CD4-positive, CD25-positive, alpha-beta regulatory T cell (primary cell): ENCODE measurements around the gene PHLDA3. TPM values are rescaled to one million over a fixed set of nuclear protein-coding genes. Genes with fewer than 3 reads are reported as not detected.

ENCODE experiments used
- ATAC-seq, 2 donors: fragments of 150-1000 bp; cut with Tn5 transposase; one replicate each; pipeline ENCODE4 v1.10.0; 2021; ENCODE audit warnings: low read depth in 2 of 2, moderate number of reproducible peaks in 2 of 2, moderate library complexity in 1 of 2
- DNase-seq, 3 donors: peaks; one replicate each; pipeline versions ENCODE4 v3.0.0 to v3.0.0-alpha.2; 2012 to 2022; ENCODE audit warnings: mixed read lengths in 1 of 3
- H3K27ac ChIP-seq: one replicate; pipeline ENCODE4 v1.7.0; 2013; ENCODE audit warnings: mild to moderate bottlenecking, low read length; ENCODE audit not compliant: insufficient read depth, poor library complexity, severe bottlenecking
- H3K27me3 ChIP-seq: one replicate; pipeline ENCODE4 v1.7.0; 2013; ENCODE audit warnings: low read length; ENCODE audit not compliant: control insufficient read depth, insufficient read depth
- H3K36me3 ChIP-seq: one replicate; pipeline ENCODE4 v1.7.0; 2013; ENCODE audit warnings: mild to moderate bottlenecking, low read length, moderate library complexity; ENCODE audit not compliant: control insufficient read depth, insufficient read depth
- H3K4me1 ChIP-seq: 2 replicates; pipeline ENCODE4 v1.7.0; 2013; ENCODE audit warnings: mild to moderate bottlenecking, low read length; ENCODE audit not compliant: insufficient read depth, control insufficient read depth, poor library complexity, severe bottlenecking
- H3K4me3 ChIP-seq: one replicate; pipeline ENCODE4 v1.7.0; 2013; ENCODE audit warnings: low read depth, mild to moderate bottlenecking, low read length, moderate library complexity
- H3K9me3 ChIP-seq, 2 experiments: 1 replicate in 1 of 2; 2 replicates in 1 of 2; pipeline ENCODE4 v1.7.0; 2013; ENCODE audit warnings: low read length in 2 of 2, mild to moderate bottlenecking in 1 of 2, moderate library complexity in 1 of 2; ENCODE audit not compliant: control insufficient read depth in 2 of 2
- H3K27ac Mint-ChIP-seq, 3 donors: one replicate each; pipeline ENCODE4 v1.8.0; 2020 to 2022; ENCODE audit warnings: mild to moderate bottlenecking in 3 of 3, mixed read lengths in 3 of 3, moderate library complexity in 2 of 3
- H3K27me3 Mint-ChIP-seq: one replicate; pipeline ENCODE4 v1.8.0; 2022; ENCODE audit warnings: mild to moderate bottlenecking, mixed read lengths
- H3K36me3 Mint-ChIP-seq: one replicate; pipeline ENCODE4 v1.8.0; 2020; ENCODE audit warnings: mixed read lengths
- H3K4me1 Mint-ChIP-seq, 4 donors: one replicate each; pipeline ENCODE4 v1.8.0; 2020 to 2022; ENCODE audit warnings: mixed read lengths in 4 of 4, mild to moderate bottlenecking in 1 of 4
- H3K4me3 Mint-ChIP-seq, 4 donors: one replicate each; pipeline ENCODE4 v1.8.0; 2020 to 2022; ENCODE audit warnings: mild to moderate bottlenecking in 4 of 4, mixed read lengths in 4 of 4, moderate library complexity in 3 of 4
- H3K9me3 Mint-ChIP-seq, 7 donors: one replicate each; pipeline ENCODE4 v1.8.0; 2020 to 2022; ENCODE audit warnings: mixed read lengths in 7 of 7, mild to moderate bottlenecking in 3 of 7, moderate library complexity in 2 of 7
- polyA plus RNA-seq, 4 donors: library from polyadenylated mRNA; unstranded; fragments of 300-500 nt; fragmentation: Illumina TruSeq; gene quantifications; one replicate each; pipeline ENCODE4 v1.2.3, GENCODE V29; 2021
- total RNA-seq: library from RNA; stranded (reverse); gene quantifications from one replicate; pipeline ENCODE4 v1.2.3, GENCODE V29; 2022

Gene PHLDA3
- total and polyA plus RNA-seq, 5 donors from 2014 or later = 0.62 to 2.1 (median 1.4) TPM

- peaks cover 0 to 5% (median 0%) of the 10 kb centered on the region in 4 donors for H3K4me1 Mint-ChIP-seq
- ATAC-seq (no peak), DNase-seq (no peak)
- Histone ChIP-seq H3K36me3 (no peaks in the 10 kb centered on the region), H3K9me3 (no peaks in the 10 kb centered on the region), H3K4me3 (no peak overlapping the region), H3K4me1 (no peaks in the 10 kb centered on the region), H3K27me3 (no peaks in the 10 kb centered on the region), H3K27ac (no peak overlapping the region)
- H3K27me3 Mint-ChIP-seq = peaks cover 20% of the 10 kb centered on the region
- no peak overlapping the region for H3K27ac Mint-ChIP-seq
- H3K4me3 Mint-ChIP-seq = no peak overlapping the region
- H3K9me3 Mint-ChIP-seq = no peaks in the 10 kb centered on the region
- H3K36me3 Mint-ChIP-seq = no peaks in the 10 kb centered on the region
Measured at GRCh38 chr1:201463071-201463552, 5.9 kb downstream of the PHLDA3 start.

GRCh38 chr1:201461645-201462441 lies 7.1 kb downstream of the PHLDA3 start:
- ATAC-seq (peak in 1 of 2 donors; percentile 24), DNase-seq (no peak)
- Mint-ChIP-seq H3K4me1 (no peaks in the 10 kb centered on the region), H3K27ac (no peak overlapping the region), H3K27me3 (peaks cover 27% of the 10 kb centered on the region), H3K9me3 (no peaks in the 10 kb centered on the region), H3K36me3 (no peaks in the 10 kb centered on the region), H3K4me3 (no peak overlapping the region)
- H3K36me3 ChIP-seq = no peaks in the 10 kb centered on the region
- H3K9me3 ChIP-seq = no peaks in the 10 kb centered on the region
- no peaks in the 10 kb centered on the region for H3K27me3 ChIP-seq
- H3K4me1 ChIP-seq = no peaks in the 10 kb centered on the region
- no peak overlapping the region for H3K4me3 ChIP-seq
- no peak overlapping the region for H3K27ac ChIP-seq

GRCh38 chr1:201460814-201461644 lies 8.0 kb downstream of the PHLDA3 start:
- ATAC-seq (no peak), DNase-seq (no peak)
- Histone ChIP-seq H3K4me1 (no peaks in the 10 kb centered on the region), H3K27me3 (no peaks in the 10 kb centered on the region), H3K4me3 (no peak overlapping the region), H3K9me3 (no peaks in the 10 kb centered on the region), H3K27ac (no peak overlapping the region), H3K36me3 (no peaks in the 10 kb centered on the region)
- Mint-ChIP-seq H3K4me1 (no peaks in the 10 kb centered on the region), H3K27ac (no peak overlapping the region), H3K27me3 (peaks cover 26% of the 10 kb centered on the region), H3K36me3 (no peaks in the 10 kb centered on the region), H3K4me3 (no peak overlapping the region), H3K9me3 (no peaks in the 10 kb centered on the region)

GRCh38 chr1:201459775-201460174 lies 9.2 kb downstream of the PHLDA3 start:
- no peaks in the 10 kb centered on the region for H3K27me3 ChIP-seq
- H3K4me3 Mint-ChIP-seq = no peak overlapping the region
- DNase-seq (no peak), ATAC-seq (no peak)
- peaks cover 24% of the 10 kb centered on the region for H3K27me3 Mint-ChIP-seq
- H3K36me3 ChIP-seq = no peaks in the 10 kb centered on the region
- no peaks in the 10 kb centered on the region for H3K9me3 ChIP-seq
- no peaks in the 10 kb centered on the region for H3K9me3 Mint-ChIP-seq
- no peak overlapping the region for H3K4me3 ChIP-seq
- no peak overlapping the region for H3K27ac ChIP-seq
- H3K4me1 Mint-ChIP-seq = no peaks in the 10 kb centered on the region
- no peak overlapping the region for H3K27ac Mint-ChIP-seq
- no peaks in the 10 kb centered on the region for H3K36me3 Mint-ChIP-seq
- H3K4me1 ChIP-seq = no peaks in the 10 kb centered on the region

GRCh38 chr1:201459052-201459451 lies 9.9 kb downstream of the PHLDA3 start:
- H3K27ac Mint-ChIP-seq = no peak overlapping the region

GRCh38 chr1:201457508-201457960 lies 11.5 kb downstream of the PHLDA3 start:
- peaks cover 29% of the 10 kb centered on the region for H3K27me3 Mint-ChIP-seq
- Histone ChIP-seq H3K4me3 (no peak overlapping the region), H3K4me1 (no peaks in the 10 kb centered on the region), H3K9me3 (no peaks in the 10 kb centered on the region), H3K27ac (no peak overlapping the region), H3K27me3 (no peaks in the 10 kb centered on the region), H3K36me3 (no peaks in the 10 kb centered on the region)
- no peaks in the 10 kb centered on the region for H3K36me3 Mint-ChIP-seq
- ATAC-seq = no peak
- peaks cover 0 to 6% (median 0%) of the 10 kb centered on the region in 4 donors for H3K4me1 Mint-ChIP-seq
- no peak overlapping the region for H3K4me3 Mint-ChIP-seq
- no peak overlapping the region for H3K27ac Mint-ChIP-seq
- no peak for DNase-seq
- H3K9me3 Mint-ChIP-seq = peaks cover 0 to 2% (median 0%) of the 10 kb centered on the region in 7 donors

More at GRCh38 chr1:201459052-201459451, 9.9 kb downstream of the PHLDA3 start:
- DNase-seq (no peak), ATAC-seq (no peak)
- Mint-ChIP-seq H3K27me3 (peaks cover 22% of the 10 kb centered on the region), H3K36me3 (no peaks in the 10 kb centered on the region), H3K9me3 (no peaks in the 10 kb centered on the region), H3K4me1 (peaks cover 0 to 4% (median 0%) of the 10 kb centered on the region in 4 donors), H3K4me3 (no peak overlapping the region)
- no peak overlapping the region for H3K4me3 ChIP-seq
- H3K27ac ChIP-seq = no peak overlapping the region
- H3K9me3 ChIP-seq = no peaks in the 10 kb centered on the region
- H3K4me1 ChIP-seq = no peaks in the 10 kb centered on the region
- no peaks in the 10 kb centered on the region for H3K27me3 ChIP-seq
- H3K36me3 ChIP-seq = no peaks in the 10 kb centered on the region

GRCh38 chr1:201456499-201457309 lies 12.3 kb downstream of the PHLDA3 start:
- Mint-ChIP-seq H3K27me3 (peaks cover 29% of the 10 kb centered on the region), H3K27ac (no peak overlapping the region), H3K4me1 (peaks cover 0 to 6% (median 0%) of the 10 kb centered on the region in 4 donors), H3K9me3 (peaks cover 0 to 2% (median 0%) of the 10 kb centered on the region in 7 donors), H3K36me3 (no peaks in the 10 kb centered on the region), H3K4me3 (no peak overlapping the region)
- DNase-seq (no peak), ATAC-seq (no peak)
- Histone ChIP-seq H3K4me1 (no peaks in the 10 kb centered on the region), H3K27ac (no peak overlapping the region), H3K27me3 (no peaks in the 10 kb centered on the region), H3K36me3 (no peaks in the 10 kb centered on the region), H3K4me3 (no peak overlapping the region), H3K9me3 (no peaks in the 10 kb centered on the region)
